ENCODE data around the gene TTLL9.

GRCh38 chr20:31923388-31924331 lies 53.2 kb downstream of the TTLL9 start:
- TF ChIP-seq CTCF (IDR thresholded peaks at IDR 0.05) (no peak), SIN3A (IDR thresholded peaks at IDR 0.05; ENCODE audit: borderline replicate concordance, insufficient read depth, low read depth, low read length) (no peak), POLR2AphosphoS5 (IDR thresholded peaks at IDR 0.05; ENCODE audit: low read depth, low read length) (no peak)

Measured in Panc1 (cell line).